A549 (cell line): ENCODE measurements around the gene DLG2. TPM values are rescaled to one million over a fixed set of nuclear protein-coding genes. Genes with fewer than 3 reads are reported as not detected.

Experiments
- ATAC-seq, 2 experiments: fragments of 200-7000 bp in 1 of 2; fragments of >200 bp in 1 of 2; cut with Nextera tagmentation in 1 of 2; cut with Tn5 transposase in 1 of 2; 3 replicates each; pipeline versions ENCODE4 v1.8.0 to v1.9.1; 2018 to 2020; ENCODE audit warnings: mild to moderate bottlenecking in 1 of 2, moderate library complexity in 1 of 2
- CTCF ChIA-PET: fragments of 300-600 bp; sonication (Branson Sonifier 250); formaldehyde crosslinking; extraction: SDS; loops from one replicate; lab custom pipeline; 2021; ENCODE audit warnings: antibody characterized with exemption, inconsistent platforms; lab: Yijun Ruan, JAX
- POLR2A ChIA-PET: fragments of 350-600 bp; formaldehyde crosslinking; extraction: SDS; loops from one replicate; lab custom pipeline; 2021; ENCODE audit warnings: antibody characterized with exemption, inconsistent platforms; lab: Yijun Ruan, JAX
- DNase-seq, 2 experiments: peaks; one replicate each; pipeline versions ENCODE4 v3.0.0 to v3.0.0-alpha.2; 2011 to 2016; ENCODE audit warnings: low read depth in 1 of 2, low spot score in 1 of 2
- FAIRE-seq: peaks from 2 replicates; lab custom pipeline; 2011; peaks lifted over from hg19 to GRCh38; lab: Jason Lieb, UNC
- H3K27ac ChIP-seq, 2 experiments: fragments of >200 bp; sonication (Bioruptor Twin); formaldehyde crosslinking; 3 replicates each; pipeline ENCODE4 v1.5.1; 2016 to 2017
- H3K4me1 ChIP-seq: fragments of >200 bp; sonication (Bioruptor Twin); formaldehyde crosslinking; 3 replicates; pipeline ENCODE4 v1.6.1; 2016
- H3K4me2 ChIP-seq: fragments of >200 bp; sonication (Bioruptor Twin); formaldehyde crosslinking; 3 replicates; pipeline ENCODE4 v1.6.1; 2016
- H3K4me3 ChIP-seq: fragments of >200 bp; sonication (Bioruptor Twin); formaldehyde crosslinking; 3 replicates; pipeline ENCODE4 v1.5.1; 2016
- H3K9me3 ChIP-seq: fragments of >200 bp; sonication (Bioruptor Twin); formaldehyde crosslinking; 3 replicates; pipeline ENCODE4 v1.6.1; 2016
- BCL3 ChIP-seq: fragments of >200 bp; sonication (Bioruptor Twin); formaldehyde crosslinking; IDR thresholded peaks from 3 replicates; pipeline ENCODE4 v1.6.1; 2016
- CTCF ChIP-seq: fragments of >200 bp; sonication (Bioruptor Twin); formaldehyde crosslinking; IDR thresholded peaks from 3 replicates; pipeline ENCODE4 v1.5.1; 2016
- E2F6 ChIP-seq: IDR thresholded peaks from 2 replicates; pipeline ENCODE4 v1.6.1; 2012; ENCODE audit warnings: low read depth, borderline replicate concordance
- FOSB ChIP-seq: fragments of 250-450 bp; sonication (Bioruptor Pico); IDR thresholded peaks from 2 replicates; pipeline ENCODE4 v1.5.0; 2020; ENCODE audit warnings: mild to moderate bottlenecking, moderate library complexity
- FOSL2 ChIP-seq, 2 experiments: fragments of 450-650 bp in 1 of 2; fragments of >200 bp in 1 of 2; sonication (Bioruptor Twin) in 1 of 2; formaldehyde crosslinking; IDR thresholded peaks; 2 replicates each; pipeline versions ENCODE4 v1.5.0 to v1.6.1; 2016 to 2020; ENCODE audit warnings: mild to moderate bottlenecking in 1 of 2, moderate library complexity in 1 of 2
- FOXS1 ChIP-seq: fragments of 250-450 bp; sonication (Bioruptor Pico); IDR thresholded peaks from 2 replicates; pipeline ENCODE4 v1.5.0; 2020; ENCODE audit warnings: mild to moderate bottlenecking, moderate library complexity
- GATA3 ChIP-seq: IDR thresholded peaks from 2 replicates; pipeline ENCODE4 v1.6.1; 2012; ENCODE audit warnings: borderline replicate concordance
- HES2 ChIP-seq: fragments of >200 bp; sonication (Bioruptor Twin); formaldehyde crosslinking; IDR thresholded peaks from 2 replicates; pipeline ENCODE4 v1.6.1; 2016
- HMGXB4 ChIP-seq: fragments of 250-450 bp; sonication (Bioruptor Pico); IDR thresholded peaks from 2 replicates; pipeline ENCODE4 v1.5.0; 2021; ENCODE audit warnings: mild to moderate bottlenecking, moderate library complexity, borderline replicate concordance
- HOXA7 ChIP-seq: fragments of 250-450 bp; sonication (Bioruptor Pico); IDR thresholded peaks from 2 replicates; pipeline ENCODE4 v1.5.0; 2020; ENCODE audit warnings: mild to moderate bottlenecking, moderate library complexity
- JUN ChIP-seq, 2 experiments: fragments of >200 bp; sonication (Bioruptor Twin); formaldehyde crosslinking; IDR thresholded peaks; 2 replicates in 1 of 2; 3 replicates in 1 of 2; pipeline ENCODE4 v1.6.1; 2016 to 2017
- KDM5A ChIP-seq: fragments of 200-600 bp; sonication (generic); IDR thresholded peaks from 2 replicates; pipeline ENCODE4 v1.6.1; 2016; ENCODE audit warnings: antibody characterized with exemption, mild to moderate bottlenecking
- MAX ChIP-seq: IDR thresholded peaks from 2 replicates; pipeline ENCODE4 v1.6.1; 2012
- MAZ ChIP-seq: fragments of 150-350 bp; IDR thresholded peaks from 2 replicates; pipeline ENCODE4 v1.6.1; 2014; ENCODE audit warnings: antibody characterized with exemption, low read depth, low read length, borderline replicate concordance
- MYC ChIP-seq: IDR thresholded peaks from 2 replicates; pipeline ENCODE4 v1.6.1; 2012; ENCODE audit warnings: mild to moderate bottlenecking, inconsistent platforms, low read length, improper control_type of control experiment, borderline replicate concordance
- NPAS2 ChIP-seq: fragments of 250-450 bp; sonication (Bioruptor Pico); IDR thresholded peaks from 2 replicates; pipeline ENCODE4 v1.8.0; 2022; ENCODE audit warnings: mild to moderate bottlenecking, moderate library complexity, borderline replicate concordance
- POLR2AphosphoS2 ChIP-seq: conservative IDR thresholded peaks from 2 replicates; pipeline ENCODE4 v1.6.1; 2012; ENCODE audit warnings: low read length, improper control_type of control experiment, inconsistent platforms
- RAD21 ChIP-seq, 2 experiments: fragments of >200 bp in 1 of 2; sonication (Bioruptor Twin) in 1 of 2; formaldehyde crosslinking in 1 of 2; IDR thresholded peaks in 1 of 2; conservative IDR thresholded peaks in 1 of 2; 2 replicates in 1 of 2; 3 replicates in 1 of 2; pipeline ENCODE4 v1.6.1; 2012 to 2018; ENCODE audit warnings: inconsistent platforms in 1 of 2
- RCOR1 ChIP-seq: fragments of 150-350 bp; IDR thresholded peaks from 2 replicates; pipeline ENCODE4 v1.6.1; 2014; ENCODE audit warnings: antibody characterized with exemption, low read length, low read depth
- TFCP2L1 ChIP-seq: fragments of 250-450 bp; sonication (Bioruptor Pico); IDR thresholded peaks from 2 replicates; pipeline ENCODE4 v1.5.0; 2021; ENCODE audit warnings: mild to moderate bottlenecking
- USF2 ChIP-seq: fragments of 450-650 bp; IDR thresholded peaks from 2 replicates; pipeline ENCODE4 v1.6.1; 2014; ENCODE audit warnings: antibody characterized with exemption
- ZC3H11A ChIP-seq: fragments of 450-650 bp; IDR thresholded peaks from 2 replicates; pipeline ENCODE4 v1.6.1; 2014; ENCODE audit warnings: antibody characterized with exemption, mild to moderate bottlenecking
- ZFP36 ChIP-seq: fragments of 450-650 bp; IDR thresholded peaks from 2 replicates; pipeline ENCODE4 v1.6.1; 2014; ENCODE audit warnings: borderline replicate concordance; ENCODE audit not compliant: partially characterized antibody
- WGBS: methylation state at CpG from one replicate; pipeline ENCODE4 v1.1.6; 2017; ENCODE audit errors: missing lambda C conversion rate; 5-methylcytosine and 5-hydroxymethylcytosine counted together
- polyA plus RNA-seq, 4 experiments: library from polyadenylated mRNA; depleted of rRNA in 3 of 4; stranded (reverse); fragments of >200 nt; fragmentation: RNase III in 1 of 4; extraction: RNeasy Plus Mini Kit Qiagen cat#74134 plus additional on column Dnase treatment in 1 of 4; gene quantifications; 2 replicates in 3 of 4; 3 replicates in 1 of 4; pipeline ENCODE4 v1.2.3, GENCODE V29; 2011 to 2017

The DLG2 gene
- polyA plus RNA-seq, 2 of the 4 experiments (the other 2 are of a cell fraction): 0.26 to 0.79 TPM

- H3K4me2 ChIP-seq: no peak overlapping the region
- FAIRE-seq (no peak), DNase-seq (no peak), ATAC-seq (no peak)
- TF ChIP-seq HMGXB4 (no peak), GATA3 (no peak), MAX (no peak), FOXS1 (CRISPR knock-in tag) (no peak), KDM5A (no peak)
- H3K9me3 ChIP-seq: no peaks in the 10 kb centered on the region
- 3% methylated on average over 6 of the region's 6 CpGs for WGBS
- H3K4me1 ChIP-seq: no peaks in the 10 kb centered on the region
- ChIA-PET CTCF (interaction anchor here (1.1 kb wide), 1 partner anchor 33 kb away, joined by 3 read pairs; no protein-coding TSS in a partner anchor), POLR2A (no interaction called here)
- H3K27ac ChIP-seq: no peak overlapping the region
- H3K4me3 ChIP-seq: no peak overlapping the region
These were observed 1702.2 kb downstream of the DLG2 start for GRCh38 chr11:83924795-83925542.

- TF ChIP-seq FOSL2 (IDR thresholded peaks at IDR 0.05) (no peak), FOSL2 (CRISPR knock-in tag; IDR thresholded peaks at IDR 0.05) (no peak), FOSB (CRISPR knock-in tag) (no peak), BCL3 (no peak), JUN (IDR thresholded peaks at IDR 0.05) (no peak), ZFP36 (no peak), POLR2AphosphoS2 (no peak), RAD21 (conservative IDR thresholded peaks at IDR 0.05 in 1 of 2, IDR thresholded peaks at IDR 0.05 in 1 of 2) (no peak), USF2 (no peak)
- CTCF ChIA-PET: no interaction called here
- Histone ChIP-seq H3K4me1 (no peaks in the 10 kb centered on the region), H3K4me3 (no peak overlapping the region), H3K4me2 (no peak overlapping the region), H3K27ac (no peak overlapping the region), H3K9me3 (no peaks in the 10 kb centered on the region)
- ATAC-seq (no peak), DNase-seq (no peak), FAIRE-seq (no peak)
- POLR2A ChIA-PET: no interaction called here
- 0% methylated on average over 1 of the region's 1 CpG for WGBS
These were observed 1703.2 kb downstream of the DLG2 start for GRCh38 chr11:83923961-83924360.

GRCh38 chr11:83922953-83923352 is 1704.2 kb downstream of the DLG2 start:
- no peaks in the 10 kb centered on the region for H3K9me3 ChIP-seq
- CTCF ChIA-PET: no interaction called here
- H3K4me1 ChIP-seq: no peaks in the 10 kb centered on the region
- POLR2A ChIA-PET: no interaction called here
- H3K27ac ChIP-seq: no peak overlapping the region
- DNase-seq (no peak), ATAC-seq (no peak), FAIRE-seq (no peak)
- WGBS: 0% methylated on average over 1 of the region's 1 CpG
- no peak overlapping the region for H3K4me2 ChIP-seq
- no peak overlapping the region for H3K4me3 ChIP-seq
- TF ChIP-seq ZC3H11A: no peak
- TF ChIP-seq HOXA7: no peak
- no peak for TF ChIP-seq RCOR1
- no peak for TF ChIP-seq E2F6
- no peak for TF ChIP-seq GATA3
- TF ChIP-seq CTCF: no peak
- TF ChIP-seq NPAS2: no peak
- TF ChIP-seq POLR2AphosphoS2: no peak
- no peak for TF ChIP-seq MYC
- TF ChIP-seq HES2: no peak
- no peak for TF ChIP-seq TFCP2L1 (CRISPR knock-in tag)
- no peak for TF ChIP-seq MAZ
